ENCODE measurements around the gene PCYOX1L. TPM values are rescaled to one million over a fixed set of nuclear protein-coding genes. Genes with fewer than 3 reads are reported as not detected.

PCYOX1L gene
- polyA plus RNA-seq, 2 of the 4 experiments (the other 2 are of a cell fraction) = 2.1 to 6.7 TPM

GRCh38 chr5:149363358-149363757, 5.5 kb downstream of the PCYOX1L start:
- POLR2A ChIA-PET = no interaction called here
- CTCF ChIA-PET = interaction anchor here (1.1 to 44.9 kb wide), 5 partner anchors 7 to 60 kb away, joined by 5 to 1709 read pairs (median 158); partner anchors contain the start of gene IL17B
- H3K4me3 ChIP-seq = no peak overlapping the region
- no peak for FAIRE-seq
- no peak overlapping the region for H3K27ac ChIP-seq
- no peak overlapping the region for H3K4me2 ChIP-seq
- ATAC-seq = no peak
- no peak for TF ChIP-seq NPAS2 (CRISPR knock-in tag; IDR thresholded peaks at IDR 0.05; ENCODE audit: borderline replicate concordance)
- no peak for TF ChIP-seq SMC3 (IDR thresholded peaks at IDR 0.05)
- no peak for TF ChIP-seq KDM1A (IDR thresholded peaks at IDR 0.05; ENCODE audit: low read depth)
- TF ChIP-seq GATA3 (IDR thresholded peaks at IDR 0.05; ENCODE audit: borderline replicate concordance) = no peak
- no peak for TF ChIP-seq ZSCAN20 (CRISPR knock-in tag; IDR thresholded peaks at IDR 0.05)
- TF ChIP-seq FOSB (CRISPR knock-in tag; IDR thresholded peaks at IDR 0.05) = no peak
- no peak for TF ChIP-seq TFCP2L1 (CRISPR knock-in tag; IDR thresholded peaks at IDR 0.05)
- no peak for DNase-seq (ENCODE audit: low read depth in 1 of 2, low spot score in 1 of 2)
- H3K4me1 ChIP-seq = peaks cover 10% of the 10 kb centered on the region; the same call in 1 of the 3 replicates
- H3K9me3 ChIP-seq = no peaks in the 10 kb centered on the region

- Histone ChIP-seq H3K9me3 (no peaks in the 10 kb centered on the region), H3K4me1 (peaks cover 4% of the 10 kb centered on the region; the same call in 1 of the 3 replicates), H3K4me3 (no peak overlapping the region), H3K27ac (no peak overlapping the region), H3K4me2 (no peak overlapping the region)
- CTCF ChIA-PET = interaction anchor here (1.9 to 44.9 kb wide), 4 partner anchors 6 to 59 kb away, joined by 10 to 1709 read pairs (median 195); partner anchors contain the start of gene IL17B
- no peak for ATAC-seq
- no peak for TF ChIP-seq HOXB13 (CRISPR knock-in tag; IDR thresholded peaks at IDR 0.05; ENCODE audit: low read depth)
- no peak for TF ChIP-seq KDM5A (IDR thresholded peaks at IDR 0.05)
- POLR2A ChIA-PET = no interaction called here
- no peak for FAIRE-seq
- no peak for DNase-seq (ENCODE audit: low read depth in 1 of 2, low spot score in 1 of 2)
- 80% methylated on average over 9 of the region's 9 CpGs for WGBS (ENCODE audit: missing lambda C conversion rate)
Observed at GRCh38 chr5:149363936-149364335, 6.1 kb downstream of the PCYOX1L start.

GRCh38 chr5:149364719-149365118, 6.9 kb downstream of the PCYOX1L start:
- TF ChIP-seq MAZ (IDR thresholded peaks at IDR 0.05; ENCODE audit: borderline replicate concordance, low read depth, low read length) = no peak
- no peak for ATAC-seq
- H3K4me2 ChIP-seq = no peak overlapping the region
- H3K4me1 ChIP-seq = peaks cover 4% of the 10 kb centered on the region; the same call in 1 of the 3 replicates
- H3K4me3 ChIP-seq = no peak overlapping the region
- POLR2A ChIA-PET = no interaction called here
- CTCF ChIA-PET = interaction anchor here (1.9 to 44.9 kb wide), 5 partner anchors 9 to 200 kb away, joined by 6 to 1709 read pairs (median 10); partner anchors contain the start of genes CSNK1A1 and IL17B
- FAIRE-seq = no peak
- 70% methylated on average over 2 of the region's 2 CpGs for WGBS (ENCODE audit: missing lambda C conversion rate)
- no peak for DNase-seq (ENCODE audit: low read depth in 1 of 2, low spot score in 1 of 2)
- H3K27ac ChIP-seq = no peak overlapping the region
- H3K9me3 ChIP-seq = no peaks in the 10 kb centered on the region

GRCh38 chr5:149365418-149365817, 7.6 kb downstream of the PCYOX1L start:
- CTCF ChIA-PET = interaction anchor here (0.9 to 44.9 kb wide), 12 partner anchors 10 to 252 kb away, joined by 3 to 1709 read pairs (median 20); partner anchors contain the start of genes ABLIM3, CSNK1A1 and IL17B
- Histone ChIP-seq H3K4me2 (no peak overlapping the region), H3K9me3 (no peaks in the 10 kb centered on the region), H3K27ac (no peak overlapping the region), H3K4me3 (no peak overlapping the region), H3K4me1 (peaks cover 4% of the 10 kb centered on the region; the same call in 1 of the 3 replicates)
- DNase-seq (ENCODE audit: low read depth in 1 of 2, low spot score in 1 of 2) = no peak
- POLR2A ChIA-PET = interaction anchor here (1.1 kb wide), 1 partner anchor 20 kb away, joined by 4 read pairs; the partner anchor contains the start of gene GRPEL2
- ATAC-seq = no peak
- TF ChIP-seq PHF8 (IDR thresholded peaks at IDR 0.05; ENCODE audit: borderline replicate concordance, low read depth) (no peak), TFCP2L1 (CRISPR knock-in tag; IDR thresholded peaks at IDR 0.05) (no peak), POLR2A (IDR thresholded peaks at IDR 0.05; ENCODE audit: low read length) (no peak), CBX2 (IDR thresholded peaks at IDR 0.05; ENCODE audit: borderline replicate concordance, low read depth) (no peak), NR3C1 (IDR thresholded peaks at IDR 0.05) (no peak)
- no peak for FAIRE-seq
- 80% methylated on average over 6 of the region's 6 CpGs for WGBS (ENCODE audit: missing lambda C conversion rate)

GRCh38 chr5:149366169-149366729, 8.4 kb downstream of the PCYOX1L start:
- Histone ChIP-seq H3K27ac (no peak overlapping the region), H3K4me1 (peaks cover 4% of the 10 kb centered on the region; the same call in 1 of the 3 replicates), H3K4me2 (no peak overlapping the region), H3K9me3 (no peaks in the 10 kb centered on the region), H3K4me3 (no peak overlapping the region)
- 100% methylated on average over 1 of the region's 1 CpG for WGBS (ENCODE audit: missing lambda C conversion rate)
- DNase-seq (ENCODE audit: low read depth in 1 of 2, low spot score in 1 of 2) (no peak), FAIRE-seq (no peak), ATAC-seq (no peak)
- ChIA-PET POLR2A (interaction anchor here (1.1 kb wide), 1 partner anchor 21 kb away, joined by 4 read pairs; the partner anchor contains the start of gene GRPEL2), CTCF (interaction anchor here (0.7 to 44.9 kb wide), 17 partner anchors 10 to 251 kb away, joined by 3 to 1709 read pairs (median 8); partner anchors contain the start of genes ABLIM3, CSNK1A1, GRPEL2 and IL17B)
- no peak for TF ChIP-seq MAX (IDR thresholded peaks at IDR 0.05)
- TF ChIP-seq FOSB (CRISPR knock-in tag; IDR thresholded peaks at IDR 0.05) = no peak
- TF ChIP-seq PBX3 (IDR thresholded peaks at IDR 0.05) = no peak
- TF ChIP-seq HOXA7 (CRISPR knock-in tag; IDR thresholded peaks at IDR 0.05) = no peak
- no peak for TF ChIP-seq TP53 (CRISPR knock-in tag; IDR thresholded peaks at IDR 0.05)
- no peak for TF ChIP-seq EP300 (IDR thresholded peaks at IDR 0.05)
- TF ChIP-seq HES2 (IDR thresholded peaks at IDR 0.05) = no peak
- no peak for TF ChIP-seq E2F6 (IDR thresholded peaks at IDR 0.05; ENCODE audit: borderline replicate concordance, low read depth)
- TF ChIP-seq FOSL2 (IDR thresholded peaks at IDR 0.05) = no peak
- no peak for TF ChIP-seq FOSL2 (CRISPR knock-in tag; IDR thresholded peaks at IDR 0.05)
- no peak for TF ChIP-seq FOXS1 (CRISPR knock-in tag; IDR thresholded peaks at IDR 0.05)
- TF ChIP-seq ZC3H11A (IDR thresholded peaks at IDR 0.05) = no peak
- no peak for TF ChIP-seq CBX2 (IDR thresholded peaks at IDR 0.05; ENCODE audit: borderline replicate concordance, low read depth)
